Jurkat, Clone E6-1 (cell line): ENCODE measurements around the gene RPL35.

Experiments used
- DNase-seq: peaks from one replicate; pipeline ENCODE4 v3.0.0-alpha.2; 2011; ENCODE audit warnings: low read depth, low spot score
- H3K4me3 ChIP-seq: 2 replicates; pipeline ENCODE4 v1.5.1; 2011; ENCODE audit warnings: mild to moderate bottlenecking, low read length, control low read depth, moderate library complexity

The RPL35 gene

GRCh38 chr9:124831642-124832364, 30.0 kb downstream of the RPL35 start:
- no peak for DNase-seq
- no peak overlapping the region for H3K4me3 ChIP-seq

DNA sequence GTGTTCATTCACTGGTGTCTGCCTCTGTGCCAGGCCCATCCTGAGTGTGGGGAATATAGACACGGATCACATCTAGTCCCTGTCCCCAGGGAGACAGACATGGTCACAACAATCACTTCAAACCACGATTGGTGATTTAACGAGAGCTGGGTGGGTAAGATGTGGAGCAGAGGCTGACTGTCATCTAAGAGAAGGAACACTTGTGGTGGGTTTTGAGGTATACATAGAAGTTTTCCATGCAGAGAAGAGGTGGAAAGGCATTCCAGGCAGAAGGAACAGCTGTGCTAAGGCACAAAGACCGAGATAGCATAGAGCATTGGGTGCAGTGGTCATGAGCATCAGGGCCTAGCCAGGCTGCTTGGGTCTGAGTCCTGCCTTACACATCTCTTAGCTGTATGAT, 31.2 kb downstream of the RPL35 start:
- no peak for DNase-seq
- no peak overlapping the region for H3K4me3 ChIP-seq

- no peak overlapping the region for H3K4me3 ChIP-seq
- DNase-seq: no peak
Observed at GRCh38 chr9:124829334-124829669, 32.5 kb downstream of the RPL35 start.

- no peak for DNase-seq
- H3K4me3 ChIP-seq: no peak overlapping the region
Observed at GRCh38 chr9:124828489-124829333, 33.0 kb downstream of the RPL35 start.

DNA sequence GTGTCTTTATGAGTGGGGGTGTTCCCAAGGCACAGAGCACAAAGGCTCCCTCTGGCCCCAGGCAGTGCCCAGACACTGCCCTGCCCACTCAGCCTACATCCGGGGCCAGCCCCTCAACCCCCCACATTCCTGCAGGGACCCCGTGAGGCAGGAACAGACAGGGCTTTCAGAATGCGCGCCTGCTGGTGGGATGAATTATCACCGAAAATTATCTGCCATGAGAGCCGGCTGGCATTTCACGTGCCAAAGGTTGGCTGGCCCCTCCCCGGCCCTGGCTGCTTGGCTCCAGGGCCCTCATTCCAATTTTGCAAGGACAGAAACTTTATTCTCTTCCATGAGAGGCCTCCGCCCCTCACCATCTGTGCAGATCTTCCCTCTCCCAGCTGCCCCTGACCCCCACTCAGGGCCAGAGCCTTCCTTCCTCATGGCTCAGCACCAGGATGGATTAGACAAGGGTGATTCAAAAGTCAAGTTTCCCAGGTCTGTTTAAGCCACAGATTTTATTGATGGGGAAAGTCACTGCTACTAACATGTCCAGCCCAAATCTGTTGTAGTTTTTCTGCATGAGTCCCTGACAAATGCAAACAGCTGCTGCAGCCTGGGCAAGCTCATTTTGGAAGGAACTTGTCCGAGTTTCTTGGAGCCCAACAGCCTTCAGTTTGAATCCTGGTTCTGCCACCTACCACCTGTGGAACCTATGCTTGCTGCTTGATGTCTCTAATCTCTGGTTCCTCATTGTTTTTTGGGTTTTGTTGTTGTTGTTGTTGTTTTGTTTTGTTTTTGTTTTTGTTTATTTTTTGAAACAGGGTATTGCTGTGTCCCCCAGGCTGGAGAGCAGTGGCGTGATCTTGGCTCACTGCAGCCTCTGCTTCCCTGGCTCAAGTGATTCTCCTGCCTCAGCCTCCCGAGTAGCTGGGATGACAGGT, 40.8 kb downstream of the RPL35 start:
- DNase-seq: no peak
- no peak overlapping the region for H3K4me3 ChIP-seq

GRCh38 chr9:124818431-124819281, 43.1 kb downstream of the RPL35 start:
- DNase-seq: no peak
- H3K4me3 ChIP-seq: no peak overlapping the region

DNA sequence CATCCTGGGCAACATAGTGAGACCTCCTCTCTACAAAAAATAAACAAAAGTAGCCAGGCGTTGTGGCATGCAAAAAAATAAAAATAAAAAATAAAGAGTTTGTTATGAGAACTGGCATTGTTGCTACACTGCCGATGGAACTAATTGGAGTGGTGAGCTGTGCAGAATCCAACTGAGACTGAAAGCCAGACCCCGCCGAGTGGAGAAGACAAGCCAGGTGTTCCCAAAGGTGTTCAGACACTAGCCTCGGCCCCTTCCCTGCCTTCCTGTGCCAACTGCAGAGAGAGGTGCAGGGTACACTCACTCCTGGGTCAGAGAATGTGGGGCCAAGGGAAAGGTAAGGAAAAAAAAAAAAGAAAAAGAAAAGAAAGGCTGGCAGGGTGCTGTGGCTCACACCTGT, 46.2 kb downstream of the RPL35 start:
- DNase-seq: no peak
- H3K4me3 ChIP-seq: no peak overlapping the region

DNA sequence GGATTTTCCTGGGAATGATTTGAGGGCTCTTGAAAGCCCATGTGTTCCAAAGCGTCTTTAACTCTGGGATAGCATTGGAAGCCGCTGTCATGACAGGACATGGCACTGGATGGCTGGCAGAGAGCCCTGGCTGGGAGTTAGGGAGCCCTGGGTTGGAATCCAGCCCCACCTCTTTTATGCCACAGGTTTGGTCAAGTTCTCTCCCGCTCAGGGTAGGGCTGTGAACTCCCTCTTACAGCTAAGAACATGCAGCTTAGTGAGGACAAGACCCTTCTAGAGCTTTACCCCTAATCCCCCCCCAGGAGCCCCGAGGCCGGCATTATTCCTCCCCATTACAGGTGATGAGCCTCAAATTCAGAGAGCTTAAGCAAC, 47.6 kb downstream of the RPL35 start:
- H3K4me3 ChIP-seq: no peak overlapping the region
- no peak for DNase-seq

DNA sequence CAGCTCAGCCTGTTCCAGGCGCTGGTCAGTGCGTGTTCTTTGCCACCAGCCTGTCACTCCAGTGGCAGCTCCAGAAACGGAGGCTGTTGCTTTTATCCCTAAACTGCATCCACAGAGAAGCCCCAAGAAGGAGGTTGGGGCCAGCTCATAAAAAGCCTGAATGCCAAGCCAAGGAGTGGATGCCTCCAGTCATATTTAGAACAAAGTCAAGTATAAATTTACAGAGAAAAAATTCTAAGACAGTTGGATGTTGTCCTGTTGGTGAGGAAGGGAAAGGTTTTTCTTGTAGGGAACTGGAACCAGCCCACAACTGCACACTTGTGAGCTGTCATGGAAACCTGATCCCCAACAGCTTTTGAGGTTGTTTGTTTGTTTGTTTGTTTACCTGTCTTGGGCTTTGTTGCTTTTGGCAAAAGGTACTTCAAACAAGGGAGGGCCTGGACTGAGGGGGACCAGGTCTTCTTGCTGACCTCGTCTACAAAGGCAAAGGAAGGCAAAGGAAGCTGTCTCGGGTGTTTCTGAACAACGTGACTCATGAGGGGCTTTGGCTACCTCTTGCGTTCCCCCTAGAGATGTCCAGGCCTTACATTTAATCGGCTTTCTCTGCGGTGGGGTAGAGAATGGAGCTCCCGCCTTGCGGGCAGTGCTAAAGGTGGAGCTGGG, 48.1 kb downstream of the RPL35 start:
- DNase-seq: no peak
- no peak overlapping the region for H3K4me3 ChIP-seq

DNA sequence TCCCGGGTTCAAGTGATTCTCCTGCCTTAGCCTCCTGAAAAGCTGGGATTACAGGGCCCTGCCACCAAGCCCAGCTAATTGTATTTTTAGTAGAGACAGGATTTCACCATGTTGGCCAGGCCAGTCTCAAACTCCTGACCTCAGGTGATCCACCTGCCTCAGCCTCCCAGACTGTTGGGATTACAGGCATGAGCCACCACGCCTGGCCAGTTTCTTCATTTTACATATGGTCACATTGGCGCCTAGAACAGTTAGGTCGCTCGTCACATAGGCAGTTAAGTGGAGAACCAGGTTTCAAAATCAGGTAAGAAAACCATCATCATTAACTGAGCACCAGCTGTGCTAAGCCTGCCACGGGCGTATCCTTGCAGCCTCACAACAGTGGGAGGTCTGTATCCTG, 48.7 kb downstream of the RPL35 start:
- no peak overlapping the region for H3K4me3 ChIP-seq
- DNase-seq: no peak

DNA sequence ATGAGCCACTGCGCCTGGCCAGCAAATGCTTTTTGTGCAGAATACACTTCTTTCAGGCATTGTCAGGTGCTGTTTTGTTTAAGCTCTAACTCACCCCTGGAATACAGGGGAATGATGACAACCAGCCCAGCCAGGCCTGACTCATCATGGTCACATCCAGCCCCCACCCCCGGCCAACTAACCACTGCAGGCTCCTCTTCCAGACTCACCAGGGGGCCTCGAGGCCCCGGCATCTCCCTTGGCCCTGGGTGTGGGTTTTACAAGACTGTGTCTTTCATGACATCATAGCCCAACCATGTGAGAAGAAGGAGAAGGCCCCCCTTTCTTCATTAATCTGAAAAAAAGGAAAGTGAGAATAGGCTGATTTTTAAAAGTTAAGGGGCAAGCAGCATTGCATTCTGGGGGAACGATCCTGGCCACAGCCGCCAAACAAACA, 49.3 kb downstream of the RPL35 start:
- DNase-seq: no peak

GRCh38 chr9:124810663-124811355, 50.9 kb downstream of the RPL35 start:
- DNase-seq: no peak

More for the DNA sequence above, 49.3 kb downstream of the RPL35 start:
- H3K4me3 ChIP-seq: no peak overlapping the region

GRCh38 chr9:124809741-124810500, 51.8 kb downstream of the RPL35 start:
- DNase-seq: no peak
- H3K4me3 ChIP-seq: no peak overlapping the region

More at GRCh38 chr9:124810663-124811355, 50.9 kb downstream of the RPL35 start:
- no peak overlapping the region for H3K4me3 ChIP-seq

DNA sequence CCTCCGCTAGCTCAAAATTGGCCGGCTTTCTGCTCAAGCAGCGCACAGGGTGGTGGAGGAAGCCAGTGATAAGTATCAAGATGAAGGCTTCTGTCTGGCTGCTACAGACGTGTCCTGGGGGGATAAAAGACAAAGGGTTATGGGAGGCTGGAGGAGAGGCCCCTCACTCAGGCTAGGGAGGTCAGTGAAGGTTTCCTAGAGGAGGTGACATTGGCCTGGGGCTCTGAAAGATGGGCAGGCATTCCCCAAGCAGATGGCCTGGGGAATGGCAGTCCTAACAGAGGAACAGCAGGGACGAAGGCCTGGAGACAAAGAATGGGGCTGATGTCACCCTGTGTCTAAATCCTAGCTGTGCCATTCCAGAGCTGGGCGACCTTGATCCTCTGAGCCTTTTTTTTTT, 52.5 kb downstream of the RPL35 start:
- no peak overlapping the region for H3K4me3 ChIP-seq
- no peak for DNase-seq

- no peak overlapping the region for H3K4me3 ChIP-seq
- DNase-seq: no peak
Observed at GRCh38 chr9:124808246-124808956, 53.4 kb downstream of the RPL35 start.
